GM23338 (cell line): ENCODE results near the gene RPUSD3. TPM values are rescaled to one million over a fixed set of nuclear protein-coding genes. Genes with fewer than 3 reads are reported as not detected.

Experiments
- ATAC-seq: fragments of 200-7000 bp; cut with Tn5 transposase; 3 replicates; pipeline ENCODE4 v1.9.1; 2020
- DNase-seq: peaks from one replicate; pipeline ENCODE4 v3.0.0-alpha.2; 2015; ENCODE audit warnings: low spot score
- H2AFZ ChIP-seq: fragments of 200-600 bp; sonication (generic); 2 replicates; pipeline ENCODE4 v1.8.0; 2016; ENCODE audit warnings: antibody characterized with exemption, mild to moderate bottlenecking, moderate library complexity
- H3F3A ChIP-seq: fragments of 200-600 bp; sonication (generic); replicated peaks from 2 replicates; pipeline ENCODE4 v1.8.0; 2017; ENCODE audit warnings: antibody characterized with exemption, mixed run types, low read depth
- H3K27ac ChIP-seq: fragments of 200-600 bp; sonication (generic); 2 replicates; pipeline ENCODE4 v1.6.1; 2016; ENCODE audit warnings: low read depth
- H3K27me3 ChIP-seq: fragments of 200-600 bp; sonication (generic); 2 replicates; pipeline ENCODE4 v1.8.0; 2016; ENCODE audit warnings: mild to moderate bottlenecking, mixed run types, moderate library complexity; ENCODE audit not compliant: insufficient read depth
- H3K36me3 ChIP-seq: fragments of 200-600 bp; sonication (generic); 2 replicates; pipeline ENCODE4 v1.8.0; 2016; ENCODE audit warnings: mild to moderate bottlenecking; ENCODE audit not compliant: insufficient read depth
- H3K4me1 ChIP-seq: fragments of 200-600 bp; sonication (generic); 2 replicates; pipeline ENCODE4 v1.8.0; 2016; ENCODE audit warnings: mild to moderate bottlenecking, moderate library complexity; ENCODE audit not compliant: insufficient read depth
- H3K4me2 ChIP-seq: fragments of 200-600 bp; sonication (generic); 2 replicates; pipeline ENCODE4 v1.7.1; 2017; ENCODE audit warnings: mixed run types
- H3K4me3 ChIP-seq: fragments of 200-600 bp; sonication (generic); 2 replicates; pipeline ENCODE4 v1.6.1; 2016; ENCODE audit warnings: mixed run types
- H3K79me2 ChIP-seq: fragments of 200-600 bp; sonication (generic); replicated peaks from 2 replicates; pipeline ENCODE4 v1.8.0; 2017; ENCODE audit warnings: mild to moderate bottlenecking; ENCODE audit not compliant: insufficient read depth
- H3K9me2 ChIP-seq: fragments of 200-600 bp; sonication (generic); 2 replicates; pipeline ENCODE4 v1.8.0; 2017; ENCODE audit not compliant: insufficient read depth
- H4K20me1 ChIP-seq: fragments of 200-600 bp; sonication (generic); replicated peaks from 2 replicates; pipeline ENCODE4 v1.8.0; 2017; ENCODE audit warnings: mild to moderate bottlenecking; ENCODE audit not compliant: insufficient read depth
- H3K27ac Mint-ChIP-seq: 2 replicates; pipeline ENCODE4 v1.8.0; 2020; ENCODE audit warnings: inconsistent platforms, mild to moderate bottlenecking, moderate library complexity, mixed read lengths
- H3K27me3 Mint-ChIP-seq: 3 replicates; pipeline ENCODE4 v1.8.0; 2022; ENCODE audit warnings: low read depth, mild to moderate bottlenecking, moderate library complexity, mixed read lengths, inconsistent platforms; ENCODE audit not compliant: insufficient read depth, poor library complexity
- H3K36me3 Mint-ChIP-seq: 3 replicates; pipeline ENCODE4 v1.8.0; 2021; ENCODE audit warnings: low read depth, mild to moderate bottlenecking, inconsistent platforms, moderate library complexity, mixed read lengths
- H3K4me1 Mint-ChIP-seq: 3 replicates; pipeline ENCODE4 v1.8.0; 2020; ENCODE audit warnings: mild to moderate bottlenecking, inconsistent platforms, mixed read lengths
- H3K4me3 Mint-ChIP-seq: 3 replicates; pipeline ENCODE4 v1.8.0; 2021; ENCODE audit warnings: moderate library complexity, mild to moderate bottlenecking, inconsistent platforms, mixed read lengths
- H3K9me3 Mint-ChIP-seq: 3 replicates; pipeline ENCODE4 v1.8.0; 2020; ENCODE audit warnings: moderate library complexity, mild to moderate bottlenecking, inconsistent platforms, mixed read lengths
- CREB1 ChIP-seq: fragments of 250-450 bp; sonication (Bioruptor Pico); IDR thresholded peaks from 2 replicates; pipeline ENCODE4 v1.5.0; 2020; ENCODE audit warnings: low read depth, mild to moderate bottlenecking, moderate library complexity
- EZH2 ChIP-seq: fragments of 200-600 bp; sonication (generic); IDR thresholded peaks from one replicate; pipeline ENCODE4 v1.8.0; 2017; ENCODE audit warnings: antibody characterized with exemption, mild to moderate bottlenecking, low read depth; ENCODE audit not compliant: unreplicated experiment
- EZH2phosphoT487 ChIP-seq: fragments of 200-600 bp; sonication (generic); IDR thresholded peaks from one replicate; pipeline ENCODE4 v1.8.1; 2018; ENCODE audit warnings: antibody characterized with exemption; ENCODE audit not compliant: unreplicated experiment
- JUNB ChIP-seq: IDR thresholded peaks from one replicate; pipeline ENCODE4 v1.6.1; 2016; ENCODE audit warnings: antibody characterized with exemption; ENCODE audit not compliant: unreplicated experiment
- NANOG ChIP-seq: IDR thresholded peaks from 2 replicates; pipeline ENCODE4 v1.6.1; 2016; ENCODE audit warnings: antibody characterized with exemption, borderline replicate concordance
- POLR2AphosphoS5 ChIP-seq: IDR thresholded peaks from 2 replicates; pipeline ENCODE4 v1.6.1; 2016; ENCODE audit warnings: antibody characterized with exemption, low read depth
- STAT1 ChIP-seq: IDR thresholded peaks from one replicate; pipeline ENCODE4 v1.6.1; 2016; ENCODE audit warnings: antibody characterized with exemption; ENCODE audit not compliant: unreplicated experiment
- ZNF114 ChIP-seq: fragments of 250-450 bp; sonication (Bioruptor Pico); IDR thresholded peaks from 2 replicates; pipeline ENCODE4 v1.5.0; 2020; ENCODE audit warnings: mild to moderate bottlenecking, moderate library complexity
- ZNF331 ChIP-seq: fragments of 250-450 bp; sonication (Bioruptor Pico); IDR thresholded peaks from 2 replicates; pipeline ENCODE4 v1.5.0; 2020; ENCODE audit warnings: low read depth, mild to moderate bottlenecking, moderate library complexity
- polyA plus RNA-seq: library from polyadenylated mRNA; unstranded; fragments of >200 nt; fragmentation: Nextera tagmentation; extraction: Ambion mirVana; gene quantifications from 2 replicates; pipeline ENCODE4 v1.2.1, GENCODE V29; 2016
- total RNA-seq: library from RNA; depleted of rRNA; stranded (reverse); fragments of >200 nt; shearing (Covaris generic); gene quantifications from 2 replicates; pipeline ENCODE4 v1.2.3, GENCODE V29; 2014
- TF ChIP-seq, protein P1 (sequence below): IDR thresholded peaks from 2 replicates; pipeline ENCODE4 v1.6.1; 2016; ENCODE audit warnings: antibody characterized with exemption
- TF ChIP-seq, protein P2 (sequence below): IDR thresholded peaks from one replicate; pipeline ENCODE4 v1.6.1; 2018; ENCODE audit warnings: antibody characterized with exemption; ENCODE audit not compliant: unreplicated experiment
- TF ChIP-seq, protein P3 (sequence below): fragments of 250-450 bp; sonication (Bioruptor Pico); IDR thresholded peaks from 2 replicates; pipeline ENCODE4 v1.5.0; 2020; ENCODE audit warnings: mild to moderate bottlenecking, moderate library complexity

RPUSD3 gene
- total and polyA plus RNA-seq, 2 experiments from 2014 or later = 64.3 to 73.4 TPM

DNA sequence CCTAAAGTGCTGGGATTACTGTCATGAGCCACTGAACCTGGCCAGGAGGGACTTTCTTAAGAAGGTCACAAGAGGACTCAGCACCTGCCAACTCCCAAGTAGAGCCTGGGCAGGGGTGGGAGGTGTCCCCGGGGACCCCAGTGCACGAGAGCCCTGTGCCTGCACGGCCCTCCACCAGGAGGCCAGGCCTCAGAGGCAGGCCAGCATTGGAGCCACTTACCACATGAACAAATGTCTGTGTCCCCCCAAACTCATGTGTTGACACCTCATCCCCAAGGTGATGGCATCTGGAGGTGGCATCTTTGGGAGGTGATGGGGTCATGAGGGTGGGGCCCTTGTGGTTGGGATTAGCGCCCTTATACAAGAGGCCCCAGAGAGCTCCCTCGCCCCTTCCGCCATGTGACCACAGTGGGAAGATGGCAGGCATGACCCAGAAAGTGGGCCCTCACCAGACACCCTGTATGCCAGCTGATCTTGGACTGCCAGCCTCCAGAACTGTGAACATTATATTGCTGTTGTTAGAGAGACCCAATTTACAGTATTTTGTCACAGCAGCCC, 3.2 kb upstream of the RPUSD3 start (continued):
- TF ChIP-seq, protein P1, sequence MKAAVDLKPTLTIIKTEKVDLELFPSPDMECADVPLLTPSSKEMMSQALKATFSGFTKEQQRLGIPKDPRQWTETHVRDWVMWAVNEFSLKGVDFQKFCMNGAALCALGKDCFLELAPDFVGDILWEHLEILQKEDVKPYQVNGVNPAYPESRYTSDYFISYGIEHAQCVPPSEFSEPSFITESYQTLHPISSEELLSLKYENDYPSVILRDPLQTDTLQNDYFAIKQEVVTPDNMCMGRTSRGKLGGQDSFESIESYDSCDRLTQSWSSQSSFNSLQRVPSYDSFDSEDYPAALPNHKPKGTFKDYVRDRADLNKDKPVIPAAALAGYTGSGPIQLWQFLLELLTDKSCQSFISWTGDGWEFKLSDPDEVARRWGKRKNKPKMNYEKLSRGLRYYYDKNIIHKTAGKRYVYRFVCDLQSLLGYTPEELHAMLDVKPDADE = no peak
- TF ChIP-seq STAT1 (no peak), CREB1 (CRISPR knock-in tag) (no peak), NANOG (no peak), POLR2AphosphoS5 (no peak), ZNF331 (no peak), EZH2 (no peak), JUNB (no peak)
- TF ChIP-seq, protein P2, sequence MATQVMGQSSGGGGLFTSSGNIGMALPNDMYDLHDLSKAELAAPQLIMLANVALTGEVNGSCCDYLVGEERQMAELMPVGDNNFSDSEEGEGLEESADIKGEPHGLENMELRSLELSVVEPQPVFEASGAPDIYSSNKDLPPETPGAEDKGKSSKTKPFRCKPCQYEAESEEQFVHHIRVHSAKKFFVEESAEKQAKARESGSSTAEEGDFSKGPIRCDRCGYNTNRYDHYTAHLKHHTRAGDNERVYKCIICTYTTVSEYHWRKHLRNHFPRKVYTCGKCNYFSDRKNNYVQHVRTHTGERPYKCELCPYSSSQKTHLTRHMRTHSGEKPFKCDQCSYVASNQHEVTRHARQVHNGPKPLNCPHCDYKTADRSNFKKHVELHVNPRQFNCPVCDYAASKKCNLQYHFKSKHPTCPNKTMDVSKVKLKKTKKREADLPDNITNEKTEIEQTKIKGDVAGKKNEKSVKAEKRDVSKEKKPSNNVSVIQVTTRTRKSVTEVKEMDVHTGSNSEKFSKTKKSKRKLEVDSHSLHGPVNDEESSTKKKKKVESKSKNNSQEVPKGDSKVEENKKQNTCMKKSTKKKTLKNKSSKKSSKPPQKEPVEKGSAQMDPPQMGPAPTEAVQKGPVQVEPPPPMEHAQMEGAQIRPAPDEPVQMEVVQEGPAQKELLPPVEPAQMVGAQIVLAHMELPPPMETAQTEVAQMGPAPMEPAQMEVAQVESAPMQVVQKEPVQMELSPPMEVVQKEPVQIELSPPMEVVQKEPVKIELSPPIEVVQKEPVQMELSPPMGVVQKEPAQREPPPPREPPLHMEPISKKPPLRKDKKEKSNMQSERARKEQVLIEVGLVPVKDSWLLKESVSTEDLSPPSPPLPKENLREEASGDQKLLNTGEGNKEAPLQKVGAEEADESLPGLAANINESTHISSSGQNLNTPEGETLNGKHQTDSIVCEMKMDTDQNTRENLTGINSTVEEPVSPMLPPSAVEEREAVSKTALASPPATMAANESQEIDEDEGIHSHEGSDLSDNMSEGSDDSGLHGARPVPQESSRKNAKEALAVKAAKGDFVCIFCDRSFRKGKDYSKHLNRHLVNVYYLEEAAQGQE = no peak

DNA sequence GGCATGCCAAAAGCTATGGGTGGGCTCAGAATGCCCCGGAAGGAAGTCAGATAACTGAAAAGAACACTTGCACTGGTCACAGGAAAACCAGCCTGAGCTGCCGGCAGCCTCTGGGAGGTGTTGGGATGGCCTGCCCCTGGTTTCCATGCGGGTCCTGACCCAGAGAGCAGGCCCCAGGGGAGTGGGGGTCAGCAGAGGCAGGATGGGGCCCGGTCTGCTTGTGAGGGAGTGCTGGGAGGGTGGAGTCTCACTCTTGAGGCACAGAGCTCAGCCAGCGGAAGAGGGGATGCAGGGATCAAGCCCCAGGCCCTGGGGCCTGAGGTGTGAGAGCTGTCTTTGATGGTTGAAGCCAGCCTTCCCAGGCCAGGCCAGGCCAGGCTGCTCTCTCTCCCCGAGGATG, 2.4 kb upstream of the RPUSD3 start:
- Mint-ChIP-seq H3K4me3 (no peak overlapping the region), H3K9me3 (no peaks in the 10 kb centered on the region; the same call in 2 of the 3 replicates), H3K4me1 (peaks cover 4% of the 10 kb centered on the region), H3K27ac (no peak overlapping the region), H3K27me3 (peaks cover 15% of the 10 kb centered on the region), H3K36me3 (peaks cover 13% of the 10 kb centered on the region)
- Histone ChIP-seq H3K4me3 (no peak overlapping the region), H3K27me3 (no peaks in the 10 kb centered on the region), H3K79me2 (peaks cover 6% of the 10 kb centered on the region), H3K27ac (no peak overlapping the region), H4K20me1 (peaks cover 6% of the 10 kb centered on the region; the same call in 1 of the 2 replicates), H3K4me1 (peaks cover 10% of the 10 kb centered on the region; the same call in 1 of the 2 replicates), H3K36me3 (no peaks in the 10 kb centered on the region), H3F3A (peaks cover 16% of the 10 kb centered on the region; the same call in 1 of the 2 replicates), H2AFZ (no peak overlapping the region), H3K4me2 (no peak overlapping the region), H3K9me2 (no peaks in the 10 kb centered on the region)
- ATAC-seq (no peak), DNase-seq (no peak)
- TF ChIP-seq NANOG = no peak
- no peak for TF ChIP-seq STAT1
- no peak for TF ChIP-seq POLR2AphosphoS5
- no peak for TF ChIP-seq ZNF114 (CRISPR knock-in tag)
- no peak for TF ChIP-seq EZH2phosphoT487
- no peak for TF ChIP-seq JUNB
- TF ChIP-seq, protein P3, sequence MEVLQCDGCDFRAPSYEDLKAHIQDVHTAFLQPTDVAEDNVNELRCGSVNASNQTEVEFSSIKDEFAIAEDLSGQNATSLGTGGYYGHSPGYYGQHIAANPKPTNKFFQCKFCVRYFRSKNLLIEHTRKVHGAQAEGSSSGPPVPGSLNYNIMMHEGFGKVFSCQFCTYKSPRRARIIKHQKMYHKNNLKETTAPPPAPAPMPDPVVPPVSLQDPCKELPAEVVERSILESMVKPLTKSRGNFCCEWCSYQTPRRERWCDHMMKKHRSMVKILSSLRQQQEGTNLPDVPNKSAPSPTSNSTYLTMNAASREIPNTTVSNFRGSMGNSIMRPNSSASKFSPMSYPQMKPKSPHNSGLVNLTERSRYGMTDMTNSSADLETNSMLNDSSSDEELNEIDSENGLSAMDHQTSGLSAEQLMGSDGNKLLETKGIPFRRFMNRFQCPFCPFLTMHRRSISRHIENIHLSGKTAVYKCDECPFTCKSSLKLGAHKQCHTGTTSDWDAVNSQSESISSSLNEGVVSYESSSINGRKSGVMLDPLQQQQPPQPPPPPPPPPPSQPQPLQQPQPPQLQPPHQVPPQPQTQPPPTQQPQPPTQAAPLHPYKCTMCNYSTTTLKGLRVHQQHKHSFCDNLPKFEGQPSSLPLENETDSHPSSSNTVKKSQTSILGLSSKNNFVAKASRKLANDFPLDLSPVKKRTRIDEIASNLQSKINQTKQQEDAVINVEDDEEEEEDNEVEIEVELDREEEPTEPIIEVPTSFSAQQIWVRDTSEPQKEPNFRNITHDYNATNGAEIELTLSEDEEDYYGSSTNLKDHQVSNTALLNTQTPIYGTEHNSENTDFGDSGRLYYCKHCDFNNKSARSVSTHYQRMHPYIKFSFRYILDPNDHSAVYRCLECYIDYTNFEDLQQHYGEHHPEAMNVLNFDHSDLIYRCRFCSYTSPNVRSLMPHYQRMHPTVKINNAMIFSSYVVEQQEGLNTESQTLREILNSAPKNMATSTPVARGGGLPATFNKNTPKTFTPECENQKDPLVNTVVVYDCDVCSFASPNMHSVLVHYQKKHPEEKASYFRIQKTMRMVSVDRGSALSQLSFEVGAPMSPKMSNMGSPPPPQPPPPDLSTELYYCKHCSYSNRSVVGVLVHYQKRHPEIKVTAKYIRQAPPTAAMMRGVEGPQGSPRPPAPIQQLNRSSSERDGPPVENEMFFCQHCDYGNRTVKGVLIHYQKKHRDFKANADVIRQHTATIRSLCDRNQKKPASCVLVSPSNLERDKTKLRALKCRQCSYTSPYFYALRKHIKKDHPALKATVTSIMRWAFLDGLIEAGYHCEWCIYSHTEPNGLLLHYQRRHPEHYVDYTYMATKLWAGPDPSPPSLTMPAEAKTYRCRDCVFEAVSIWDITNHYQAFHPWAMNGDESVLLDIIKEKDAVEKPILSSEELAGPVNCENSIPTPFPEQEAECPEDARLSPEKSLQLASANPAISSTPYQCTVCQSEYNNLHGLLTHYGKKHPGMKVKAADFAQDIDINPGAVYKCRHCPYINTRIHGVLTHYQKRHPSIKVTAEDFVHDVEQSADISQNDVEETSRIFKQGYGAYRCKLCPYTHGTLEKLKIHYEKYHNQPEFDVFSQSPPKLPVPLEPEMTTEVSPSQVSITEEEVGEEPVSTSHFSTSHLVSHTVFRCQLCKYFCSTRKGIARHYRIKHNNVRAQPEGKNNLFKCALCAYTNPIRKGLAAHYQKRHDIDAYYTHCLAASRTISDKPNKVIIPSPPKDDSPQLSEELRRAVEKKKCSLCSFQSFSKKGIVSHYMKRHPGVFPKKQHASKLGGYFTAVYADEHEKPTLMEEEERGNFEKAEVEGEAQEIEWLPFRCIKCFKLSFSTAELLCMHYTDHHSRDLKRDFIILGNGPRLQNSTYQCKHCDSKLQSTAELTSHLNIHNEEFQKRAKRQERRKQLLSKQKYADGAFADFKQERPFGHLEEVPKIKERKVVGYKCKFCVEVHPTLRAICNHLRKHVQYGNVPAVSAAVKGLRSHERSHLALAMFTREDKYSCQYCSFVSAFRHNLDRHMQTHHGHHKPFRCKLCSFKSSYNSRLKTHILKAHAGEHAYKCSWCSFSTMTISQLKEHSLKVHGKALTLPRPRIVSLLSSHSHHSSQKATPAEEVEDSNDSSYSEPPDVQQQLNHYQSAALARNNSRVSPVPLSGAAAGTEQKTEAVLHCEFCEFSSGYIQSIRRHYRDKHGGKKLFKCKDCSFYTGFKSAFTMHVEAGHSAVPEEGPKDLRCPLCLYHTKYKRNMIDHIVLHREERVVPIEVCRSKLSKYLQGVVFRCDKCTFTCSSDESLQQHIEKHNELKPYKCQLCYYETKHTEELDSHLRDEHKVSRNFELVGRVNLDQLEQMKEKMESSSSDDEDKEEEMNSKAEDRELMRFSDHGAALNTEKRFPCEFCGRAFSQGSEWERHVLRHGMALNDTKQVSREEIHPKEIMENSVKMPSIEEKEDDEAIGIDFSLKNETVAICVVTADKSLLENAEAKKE = no peak
- no peak for TF ChIP-seq ZNF331
- TF ChIP-seq EZH2 = no peak
